GM18505 (cell line): ENCODE data around the gene EML6.

Experiments used
- ATAC-seq: cut with Tn5 transposase; IDR thresholded peaks from one replicate; pipeline ENCODE4 v1.9.1; 2021; ENCODE audit not compliant: unreplicated experiment
- POLR2A ChIP-seq: IDR thresholded peaks from 4 replicates; pipeline ENCODE4 v1.6.1; 2011; ENCODE audit warnings: borderline replicate concordance; ENCODE audit not compliant: insufficient read depth, insufficient read length; ENCODE audit errors: extremely low read depth

EML6 gene

GRCh38 chr2:54966165-54966832 lies 242.8 kb downstream of the EML6 start:
- ATAC-seq: no peak
- TF ChIP-seq POLR2A: no peak

- ATAC-seq: no peak
- TF ChIP-seq POLR2A: no peak
Observed at GRCh38 chr2:54966837-54967236, 243.4 kb downstream of the EML6 start.

- no peak for ATAC-seq
- TF ChIP-seq POLR2A: no peak
Observed at GRCh38 chr2:54967269-54967668, 243.8 kb downstream of the EML6 start.

- ATAC-seq: no peak
- no peak for TF ChIP-seq POLR2A
Observed at GRCh38 chr2:54967759-54968365, 244.4 kb downstream of the EML6 start.

GRCh38 chr2:54968561-54969218 lies 245.2 kb downstream of the EML6 start:
- peak; percentile 10 for TF ChIP-seq POLR2A
- ATAC-seq: no peak

GRCh38 chr2:54969295-54969939 lies 246.0 kb downstream of the EML6 start:
- no peak for TF ChIP-seq POLR2A
- ATAC-seq: no peak

- no peak for ATAC-seq
- no peak for TF ChIP-seq POLR2A
Observed at GRCh38 chr2:54969940-54970338, 246.5 kb downstream of the EML6 start.

GRCh38 chr2:54975175-54975574 lies 251.7 kb downstream of the EML6 start:
- no peak for ATAC-seq
- no peak for TF ChIP-seq POLR2A

- no peak for ATAC-seq
Observed at GRCh38 chr2:54975598-54976492, 252.4 kb downstream of the EML6 start.

GRCh38 chr2:54977149-54977548 lies 253.7 kb downstream of the EML6 start:
- peak; percentile 64 for ATAC-seq

More at GRCh38 chr2:54975598-54976492, 252.4 kb downstream of the EML6 start:
- no peak for TF ChIP-seq POLR2A

GRCh38 chr2:54979321-54980044 lies 256.0 kb downstream of the EML6 start:
- no peak for TF ChIP-seq POLR2A
- ATAC-seq: no peak

More at GRCh38 chr2:54977149-54977548, 253.7 kb downstream of the EML6 start:
- no peak for TF ChIP-seq POLR2A

GRCh38 chr2:54981385-54981784 lies 257.9 kb downstream of the EML6 start:
- ATAC-seq: no peak
- no peak for TF ChIP-seq POLR2A

GRCh38 chr2:54983345-54984220 lies 260.1 kb downstream of the EML6 start:
- ATAC-seq: no peak
- TF ChIP-seq POLR2A: no peak
